ENCODE results near the gene S100A7.

- TF ChIP-seq GATA2 (IDR thresholded peaks at IDR 0.05; ENCODE audit: low read depth, low read length): no peak
- no peak for TF ChIP-seq GATA3 (IDR thresholded peaks at IDR 0.05; ENCODE audit: low read depth, low read length)
Measured at GRCh38 chr1:153478047-153478691, 17.7 kb upstream of the S100A7 start.
